Calu3 (cell line): ENCODE results near the gene PUS3. TPM values are rescaled to one million over a fixed set of nuclear protein-coding genes. Genes with fewer than 3 reads are reported as not detected.

Source experiments
- BruUV-seq: library from RNA; stranded (reverse); fragments of 400-500 nt; replicated peaks from 2 replicates; lab custom pipeline; 2021; lab: Mats Ljungman, UMichigan
- CTCF ChIA-PET: fragments of 300-600 bp; sonication (Branson Sonifier 250); formaldehyde crosslinking; loops from one replicate; lab custom pipeline; 2022; ENCODE audit warnings: antibody characterized with exemption; lab: Charles Lee
- DNase-seq: peaks from one replicate; pipeline ENCODE4 v3.0.0; 2022
- H3K27ac Mint-ChIP-seq: one replicate; pipeline ENCODE4 v1.8.0; 2022; ENCODE audit warnings: mixed read lengths; ENCODE audit not compliant: unreplicated experiment
- H3K27me3 Mint-ChIP-seq: one replicate; pipeline ENCODE4 v1.8.0; 2022; ENCODE audit warnings: mixed read lengths; ENCODE audit not compliant: unreplicated experiment
- H3K36me3 Mint-ChIP-seq: one replicate; pipeline ENCODE4 v1.8.0; 2022; ENCODE audit warnings: mild to moderate bottlenecking, moderate library complexity, mixed read lengths; ENCODE audit not compliant: insufficient read depth, unreplicated experiment
- H3K4me1 Mint-ChIP-seq: one replicate; pipeline ENCODE4 v1.8.0; 2022; ENCODE audit warnings: mild to moderate bottlenecking, low read depth, mixed read lengths; ENCODE audit not compliant: unreplicated experiment
- H3K4me3 Mint-ChIP-seq: one replicate; pipeline ENCODE4 v1.8.0; 2022; ENCODE audit warnings: mild to moderate bottlenecking, low read depth, moderate library complexity, mixed read lengths; ENCODE audit not compliant: unreplicated experiment
- H3K9me3 Mint-ChIP-seq: one replicate; pipeline ENCODE4 v1.8.0; 2022; ENCODE audit warnings: low read depth, mixed read lengths; ENCODE audit not compliant: unreplicated experiment
- intact Hi-C: fragments of 100-400 bp; cut with micrococcal nuclease; formaldehyde crosslinking; loops from one replicate; pipeline ENCODE4 v1.10.0; 2022; ENCODE audit not compliant: unreplicated experiment
- total RNA-seq: library from RNA; stranded (reverse); gene quantifications from 2 replicates; pipeline ENCODE4 v1.2.3, GENCODE V29; 2022
- TF ChIP-seq, protein P1 (sequence below): fragments of 200-600 bp; IDR thresholded peaks from one replicate; pipeline ENCODE4 v1.8.0; 2022; ENCODE audit warnings: antibody characterized with exemption; ENCODE audit not compliant: unreplicated experiment

The PUS3 gene
- total RNA-seq, 1 experiment from 2014 or later: 10.4 TPM

GRCh38 chr11:125941619-125942611 lies 38.9 kb upstream of the PUS3 start:
- H3K36me3 Mint-ChIP-seq: no peaks in the 10 kb centered on the region

GRCh38 chr11:125941267-125941618 lies 38.2 kb upstream of the PUS3 start:
- intact Hi-C loops: loop anchor here (5.0 kb wide), 2 partner anchors 121 to 176 kb away; partner anchors contain the start of gene CDON
- H3K27ac Mint-ChIP-seq: no peak overlapping the region
- TF ChIP-seq, protein P1, sequence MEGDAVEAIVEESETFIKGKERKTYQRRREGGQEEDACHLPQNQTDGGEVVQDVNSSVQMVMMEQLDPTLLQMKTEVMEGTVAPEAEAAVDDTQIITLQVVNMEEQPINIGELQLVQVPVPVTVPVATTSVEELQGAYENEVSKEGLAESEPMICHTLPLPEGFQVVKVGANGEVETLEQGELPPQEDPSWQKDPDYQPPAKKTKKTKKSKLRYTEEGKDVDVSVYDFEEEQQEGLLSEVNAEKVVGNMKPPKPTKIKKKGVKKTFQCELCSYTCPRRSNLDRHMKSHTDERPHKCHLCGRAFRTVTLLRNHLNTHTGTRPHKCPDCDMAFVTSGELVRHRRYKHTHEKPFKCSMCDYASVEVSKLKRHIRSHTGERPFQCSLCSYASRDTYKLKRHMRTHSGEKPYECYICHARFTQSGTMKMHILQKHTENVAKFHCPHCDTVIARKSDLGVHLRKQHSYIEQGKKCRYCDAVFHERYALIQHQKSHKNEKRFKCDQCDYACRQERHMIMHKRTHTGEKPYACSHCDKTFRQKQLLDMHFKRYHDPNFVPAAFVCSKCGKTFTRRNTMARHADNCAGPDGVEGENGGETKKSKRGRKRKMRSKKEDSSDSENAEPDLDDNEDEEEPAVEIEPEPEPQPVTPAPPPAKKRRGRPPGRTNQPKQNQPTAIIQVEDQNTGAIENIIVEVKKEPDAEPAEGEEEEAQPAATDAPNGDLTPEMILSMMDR: no peak

More at GRCh38 chr11:125941619-125942611, 38.9 kb upstream of the PUS3 start:
- intact Hi-C loops: loop anchor here (5.0 kb wide), 2 partner anchors 120 to 175 kb away; partner anchors contain the start of gene CDON
- no TSS peak for BruUV-seq
- Mint-ChIP-seq H3K9me3 (no peaks in the 10 kb centered on the region), H3K4me1 (peaks cover 6% of the 10 kb centered on the region), H3K27ac (no peak overlapping the region), H3K27me3 (peaks cover 12% of the 10 kb centered on the region), H3K4me3 (no peak overlapping the region)
- DNase-seq: peak; percentile 66
- CTCF ChIA-PET: interaction anchor here (0.8 to 1.6 kb wide), 4 partner anchors 120 to 252 kb away, joined by 3 to 9 read pairs (median 4); no protein-coding TSS in a partner anchor
- TF ChIP-seq, protein P1: peak; percentile 29

DNA sequence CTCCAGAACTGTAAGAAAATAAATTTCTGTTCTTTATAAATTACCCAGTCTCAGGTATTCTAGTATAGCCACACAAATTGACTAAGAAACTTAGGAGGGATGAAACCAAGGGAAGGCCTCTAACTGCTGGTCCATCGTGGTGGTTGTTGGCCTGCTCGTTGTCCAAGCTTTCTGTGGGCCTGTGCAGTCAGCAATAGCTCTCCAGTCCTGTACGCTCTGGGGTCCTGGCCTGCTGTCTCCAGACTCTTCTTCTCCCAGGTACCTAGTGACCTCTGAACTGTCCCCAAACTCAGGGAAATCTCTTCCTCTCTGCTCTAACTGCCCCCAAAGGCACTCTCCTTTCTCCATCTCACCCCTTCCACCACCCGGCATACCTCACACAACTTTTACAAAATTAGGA lies 37.1 kb upstream of the PUS3 start:
- Mint-ChIP-seq H3K4me1 (peaks cover 6% of the 10 kb centered on the region), H3K9me3 (no peaks in the 10 kb centered on the region), H3K27ac (no peak overlapping the region), H3K27me3 (peaks cover 12% of the 10 kb centered on the region), H3K4me3 (no peak overlapping the region), H3K36me3 (no peaks in the 10 kb centered on the region)
- TF ChIP-seq, protein P1: no peak
- CTCF ChIA-PET: no interaction called here
- no TSS peak for BruUV-seq
- DNase-seq: no peak
- intact Hi-C loops: loop anchor here (5.0 kb wide), 2 partner anchors 122 to 177 kb away; partner anchors contain the start of gene CDON

More at GRCh38 chr11:125941267-125941618, 38.2 kb upstream of the PUS3 start:
- BruUV-seq: no TSS peak
- DNase-seq: no peak
- no peak overlapping the region for H3K4me3 Mint-ChIP-seq
- CTCF ChIA-PET: interaction anchor here (1.6 kb wide), 1 partner anchor 120 kb away, joined by 9 read pairs; no protein-coding TSS in a partner anchor
- peaks cover 12% of the 10 kb centered on the region for H3K27me3 Mint-ChIP-seq
- H3K4me1 Mint-ChIP-seq: peaks cover 6% of the 10 kb centered on the region
- H3K36me3 Mint-ChIP-seq: no peaks in the 10 kb centered on the region
- no peaks in the 10 kb centered on the region for H3K9me3 Mint-ChIP-seq

DNA sequence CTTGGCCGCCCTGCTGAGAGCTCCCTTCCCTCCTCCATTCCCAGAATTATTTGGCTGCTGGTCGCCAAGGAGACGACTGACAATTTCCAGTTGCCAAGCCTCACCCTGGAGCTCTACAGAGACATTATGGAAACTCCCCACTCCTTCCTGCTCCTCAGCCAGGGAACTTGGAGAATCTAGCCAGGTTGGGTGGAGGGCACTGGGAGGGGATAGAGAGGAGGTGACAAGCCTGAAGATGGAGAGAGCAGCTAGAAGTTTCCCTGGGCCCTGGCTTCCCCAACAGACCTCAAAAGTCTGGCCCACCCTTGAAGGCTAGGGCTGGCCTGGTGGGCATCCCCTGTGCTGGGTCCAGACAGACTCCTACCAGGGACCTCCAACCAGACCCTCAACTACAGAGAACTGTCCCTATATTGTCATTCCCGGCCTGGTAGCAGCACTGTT lies 36.1 kb upstream of the PUS3 start:
- Mint-ChIP-seq H3K36me3 (no peaks in the 10 kb centered on the region), H3K27ac (no peak overlapping the region), H3K27me3 (peaks cover 5% of the 10 kb centered on the region), H3K4me1 (peaks cover 6% of the 10 kb centered on the region), H3K4me3 (no peak overlapping the region), H3K9me3 (no peaks in the 10 kb centered on the region)
- no TSS peak for BruUV-seq
- intact Hi-C loops: no loop called here
- CTCF ChIA-PET: no interaction called here
- TF ChIP-seq, protein P1: no peak
- no peak for DNase-seq
